Stimulated activated memory B cell treated with anti-CD40 and anti-IgM and Interleukin-4, amounts not matched to agents 10 μg/mL and 1 μg/mL and 100 μg/mL, for 72 hours (primary cell): ENCODE data around the gene CARS1.

ENCODE experiments used
- ATAC-seq: fragments of 150-1000 bp; cut with Tn5 transposase; 2 replicates; pipeline ENCODE4 v1.10.0; 2021
- H3K27ac Mint-ChIP-seq: one replicate; pipeline ENCODE4 v1.8.0; 2022; ENCODE audit warnings: mild to moderate bottlenecking, mixed read lengths
- H3K27me3 Mint-ChIP-seq: one replicate; pipeline ENCODE4 v1.8.0; 2022; ENCODE audit warnings: mixed read lengths
- H3K36me3 Mint-ChIP-seq: one replicate; pipeline ENCODE4 v1.8.0; 2022; ENCODE audit warnings: mixed read lengths
- H3K4me1 Mint-ChIP-seq: one replicate; pipeline ENCODE4 v1.8.0; 2022; ENCODE audit warnings: mixed read lengths
- H3K4me3 Mint-ChIP-seq: one replicate; pipeline ENCODE4 v1.8.0; 2022; ENCODE audit warnings: mild to moderate bottlenecking, moderate library complexity, mixed read lengths
- H3K9me3 Mint-ChIP-seq: one replicate; pipeline ENCODE4 v1.8.0; 2022; ENCODE audit warnings: mixed read lengths

CARS1 gene

GRCh38 chr11:3057069-3057963 lies at the start of gene CARS1:
Gene CARS1 (minus strand): TSS chr11:3057423. CDS start chr11:3057367, 56 bp downstream.
- Mint-ChIP-seq H3K36me3 (no peaks in the 10 kb centered on the region), H3K27me3 (no peaks in the 10 kb centered on the region), H3K9me3 (no peaks in the 10 kb centered on the region), H3K4me3 (peak within 1 kb of the TSS; percentile 95), H3K4me1 (peaks cover 45% of the 10 kb centered on the region), H3K27ac (peak within 1 kb of the TSS; percentile 89)
- peak; percentile 97 for ATAC-seq

DNA sequence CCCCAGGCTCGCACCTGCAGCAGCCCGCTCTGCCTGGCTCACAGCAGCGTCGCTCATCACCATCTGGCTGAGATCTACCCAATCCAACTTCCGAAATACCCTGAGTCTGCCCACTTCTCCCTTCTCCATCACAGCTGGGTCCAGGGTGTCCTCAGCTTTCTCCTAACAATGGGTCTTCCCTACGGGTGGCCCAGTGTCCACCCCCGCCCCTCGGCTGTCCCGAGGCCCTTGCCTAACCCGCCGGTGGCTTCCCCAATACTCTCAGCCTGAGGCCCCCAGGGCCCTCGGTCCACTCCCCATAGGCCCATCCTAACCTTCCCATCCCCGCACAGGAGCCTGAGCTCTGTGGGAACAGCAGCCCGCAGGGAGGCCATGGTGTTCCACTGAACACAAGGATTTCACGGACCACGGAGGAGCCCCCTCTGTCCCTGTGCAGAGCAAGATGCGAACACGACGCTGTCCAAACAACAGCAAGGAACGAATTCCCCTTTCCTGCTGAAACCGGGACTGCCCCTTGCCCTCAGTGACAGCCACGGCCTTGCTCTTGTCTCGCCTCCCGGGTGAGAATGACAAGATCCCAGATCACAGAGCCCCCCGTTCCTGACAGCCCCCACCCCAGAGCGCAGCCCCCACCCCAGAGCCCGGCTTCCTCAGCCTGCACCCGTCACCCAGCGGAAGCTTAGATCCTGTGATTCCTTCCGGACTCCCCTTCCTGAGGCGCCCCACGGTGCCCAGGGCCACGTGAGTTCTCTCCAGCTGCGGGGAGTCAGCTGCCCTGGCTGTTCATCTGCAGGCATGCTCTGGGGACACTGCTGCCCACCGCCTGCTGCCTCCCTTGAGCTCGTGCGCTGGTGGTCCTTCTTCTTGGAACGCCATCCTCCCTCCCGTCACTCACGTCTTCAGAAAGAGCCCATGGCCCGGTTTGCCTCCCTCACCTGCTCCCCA lies 48.8 kb upstream of the CARS1 start:
- H3K36me3 Mint-ChIP-seq: no peaks in the 10 kb centered on the region
- no peaks in the 10 kb centered on the region for H3K9me3 Mint-ChIP-seq
- H3K27ac Mint-ChIP-seq: no peak overlapping the region
- H3K27me3 Mint-ChIP-seq: peaks cover 49% of the 10 kb centered on the region
- peaks cover 6% of the 10 kb centered on the region for H3K4me1 Mint-ChIP-seq
- no peak overlapping the region for H3K4me3 Mint-ChIP-seq
- no peak for ATAC-seq

GRCh38 chr11:3104961-3105790 lies 48.0 kb upstream of the CARS1 start:
- no peak overlapping the region for H3K4me3 Mint-ChIP-seq
- ATAC-seq: no peak
- H3K9me3 Mint-ChIP-seq: no peaks in the 10 kb centered on the region
- H3K36me3 Mint-ChIP-seq: no peaks in the 10 kb centered on the region
- no peak overlapping the region for H3K27ac Mint-ChIP-seq
- H3K4me1 Mint-ChIP-seq: peaks cover 6% of the 10 kb centered on the region
- H3K27me3 Mint-ChIP-seq: peaks cover 48% of the 10 kb centered on the region

DNA sequence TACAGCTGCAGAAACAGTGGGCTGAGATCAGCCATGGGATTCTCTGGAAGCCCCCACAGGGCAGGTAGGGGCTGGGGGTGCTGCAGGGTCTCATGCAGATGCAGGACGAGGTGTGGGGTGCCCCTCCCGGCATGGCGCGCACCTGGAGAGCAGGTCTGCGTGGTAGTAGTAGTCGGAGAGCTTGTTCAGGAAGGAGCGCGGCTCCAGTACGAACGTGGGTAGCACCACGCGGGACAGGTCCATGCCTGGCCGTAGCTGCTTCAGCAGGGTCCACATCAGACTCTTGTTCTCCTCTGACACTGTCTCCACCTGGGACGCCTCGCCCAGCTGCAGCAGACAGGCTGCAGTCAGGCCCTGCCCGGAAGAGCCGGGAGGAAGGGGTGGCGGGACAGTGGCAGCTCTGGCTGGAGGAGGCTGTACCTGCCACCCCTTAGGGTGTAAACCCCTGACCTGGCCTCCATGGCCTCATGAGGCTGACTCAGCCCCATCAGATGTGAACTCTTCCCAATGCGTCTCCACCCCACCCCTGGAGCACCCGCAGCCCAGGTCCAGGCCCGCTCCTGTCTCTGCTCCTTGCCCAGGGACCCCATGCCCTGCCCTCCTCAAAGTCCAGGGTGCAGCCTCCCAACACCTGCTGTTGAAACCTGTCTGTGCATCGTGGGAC lies 47.0 kb upstream of the CARS1 start:
- no peaks in the 10 kb centered on the region for H3K36me3 Mint-ChIP-seq
- ATAC-seq: peak; percentile 2
- no peak overlapping the region for H3K27ac Mint-ChIP-seq
- H3K27me3 Mint-ChIP-seq: peaks cover 38% of the 10 kb centered on the region
- H3K4me3 Mint-ChIP-seq: no peak overlapping the region
- no peaks in the 10 kb centered on the region for H3K9me3 Mint-ChIP-seq
- peaks cover 6% of the 10 kb centered on the region for H3K4me1 Mint-ChIP-seq

DNA sequence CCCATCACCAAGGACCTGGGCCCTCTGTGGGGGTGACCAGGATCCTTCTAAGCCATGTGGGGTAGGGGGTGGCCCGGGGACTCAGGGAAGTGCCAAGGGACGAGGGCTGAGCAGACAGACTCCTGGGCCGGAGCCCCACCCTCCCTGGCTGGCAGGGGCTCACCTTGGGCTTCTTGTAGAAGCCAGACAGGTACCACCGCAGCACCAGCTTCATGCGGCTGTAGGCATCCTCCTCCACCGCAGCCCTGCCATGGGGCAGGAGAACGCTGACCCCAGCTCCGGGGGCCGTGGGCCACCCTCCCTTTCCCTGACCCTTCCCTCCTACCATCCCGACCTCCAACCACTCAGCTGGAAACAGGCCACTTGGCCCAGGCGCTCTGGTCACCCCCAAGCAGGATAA lies 45.9 kb upstream of the CARS1 start:
- H3K4me3 Mint-ChIP-seq: no peak overlapping the region
- no peaks in the 10 kb centered on the region for H3K9me3 Mint-ChIP-seq
- ATAC-seq: no peak
- H3K36me3 Mint-ChIP-seq: no peaks in the 10 kb centered on the region
- H3K27me3 Mint-ChIP-seq: peaks cover 35% of the 10 kb centered on the region
- no peak overlapping the region for H3K27ac Mint-ChIP-seq
- H3K4me1 Mint-ChIP-seq: peaks cover 6% of the 10 kb centered on the region

- peaks cover 6% of the 10 kb centered on the region for H3K4me1 Mint-ChIP-seq
- no peak overlapping the region for H3K4me3 Mint-ChIP-seq
- H3K9me3 Mint-ChIP-seq: no peaks in the 10 kb centered on the region
- H3K36me3 Mint-ChIP-seq: no peaks in the 10 kb centered on the region
- no peak overlapping the region for H3K27ac Mint-ChIP-seq
- no peak for ATAC-seq
- peaks cover 32% of the 10 kb centered on the region for H3K27me3 Mint-ChIP-seq
Measured at GRCh38 chr11:3102641-3102921, 45.4 kb upstream of the CARS1 start.

- Mint-ChIP-seq H3K27me3 (peaks cover 30% of the 10 kb centered on the region), H3K4me1 (peaks cover 6% of the 10 kb centered on the region), H3K9me3 (no peaks in the 10 kb centered on the region), H3K27ac (no peak overlapping the region), H3K4me3 (no peak overlapping the region), H3K36me3 (no peaks in the 10 kb centered on the region)
- no peak for ATAC-seq
Measured at GRCh38 chr11:3101921-3102640, 44.9 kb upstream of the CARS1 start.

DNA sequence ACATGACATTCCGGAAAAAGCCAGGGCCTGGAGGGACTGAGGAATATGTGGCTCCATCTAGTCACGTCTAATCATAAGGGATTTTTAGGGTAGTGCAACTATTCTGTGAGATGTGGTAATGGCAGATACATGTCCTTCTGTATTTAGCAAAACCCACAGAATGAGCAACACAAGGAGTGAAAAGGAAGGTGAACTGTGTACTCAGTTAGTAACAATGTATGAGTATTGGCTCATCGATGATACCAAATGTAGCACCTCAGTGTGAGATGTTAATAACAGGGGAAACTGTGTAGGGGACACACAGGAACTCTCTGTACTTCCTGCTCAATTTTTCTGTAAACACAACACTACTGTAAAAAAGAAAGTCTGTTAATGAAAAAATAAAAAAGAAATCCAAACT lies 42.0 kb upstream of the CARS1 start:
- Mint-ChIP-seq H3K4me3 (no peak overlapping the region), H3K27me3 (peaks cover 32% of the 10 kb centered on the region), H3K27ac (no peak overlapping the region), H3K4me1 (peaks cover 6% of the 10 kb centered on the region), H3K9me3 (no peaks in the 10 kb centered on the region), H3K36me3 (no peaks in the 10 kb centered on the region)
- no peak for ATAC-seq

DNA sequence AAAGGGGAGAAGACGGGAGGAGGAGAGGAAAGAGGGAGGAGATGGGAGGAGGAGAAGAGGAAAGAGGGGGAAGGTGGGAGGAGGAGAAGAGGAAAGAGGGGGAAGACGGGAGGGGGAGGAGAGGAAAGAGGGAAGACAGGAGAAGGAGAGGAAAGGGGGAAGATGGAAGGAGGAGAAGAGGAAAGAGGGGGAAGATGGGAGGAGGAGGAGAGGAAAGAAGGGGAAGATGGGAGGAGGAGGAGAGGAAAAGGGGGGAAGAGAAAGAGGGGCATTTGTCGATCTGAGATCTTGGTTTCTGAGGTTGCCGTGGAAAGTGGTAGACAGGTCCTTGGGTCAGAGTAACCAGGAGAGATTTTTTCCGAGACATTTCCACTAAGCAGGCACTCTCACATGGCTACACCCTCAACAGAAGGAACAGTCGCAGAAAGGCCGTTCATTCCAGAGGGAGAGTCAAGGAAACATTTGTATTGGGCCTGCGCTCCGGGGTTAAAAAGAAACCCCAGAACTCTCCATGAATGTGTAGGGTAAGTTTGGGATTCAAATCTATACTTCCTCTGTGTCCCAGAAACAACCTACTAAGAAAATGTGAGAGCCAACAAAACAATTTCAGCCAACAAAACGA lies 39.8 kb upstream of the CARS1 start:
- Mint-ChIP-seq H3K27ac (no peak overlapping the region), H3K4me3 (no peak overlapping the region), H3K36me3 (no peaks in the 10 kb centered on the region), H3K4me1 (peaks cover 8% of the 10 kb centered on the region), H3K9me3 (no peaks in the 10 kb centered on the region), H3K27me3 (peaks cover 53% of the 10 kb centered on the region)
- ATAC-seq: no peak

DNA sequence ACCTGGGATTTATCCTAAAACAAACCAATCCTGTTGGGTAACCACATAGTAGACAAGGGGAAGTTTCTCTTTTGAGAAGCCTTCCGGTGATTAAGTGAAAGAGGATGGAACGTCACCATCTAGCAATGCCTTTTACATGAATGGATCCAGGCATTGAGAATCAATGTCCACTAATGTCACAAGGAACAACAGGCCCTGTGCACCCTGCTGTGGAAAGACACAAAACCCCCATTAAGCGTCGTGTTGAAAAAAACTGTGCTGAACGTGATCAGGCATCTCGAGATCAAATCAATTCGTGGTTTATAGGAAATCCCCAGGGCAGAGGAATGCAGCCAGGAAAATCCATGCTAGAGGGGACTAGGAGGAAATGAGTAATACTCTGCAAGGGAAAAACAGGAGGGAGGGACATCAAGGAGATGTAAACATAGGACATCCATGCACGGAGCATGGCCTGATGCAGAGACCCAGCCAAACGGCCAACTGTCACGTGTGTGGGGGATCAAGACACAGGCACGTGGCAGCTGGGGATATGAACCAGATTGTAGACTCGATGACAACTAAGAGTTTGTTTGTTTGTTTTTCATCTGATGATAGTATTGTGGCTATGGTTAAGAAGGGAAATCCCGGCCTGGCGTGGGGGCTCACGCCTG lies 38.6 kb upstream of the CARS1 start:
- H3K4me1 Mint-ChIP-seq: peaks cover 12% of the 10 kb centered on the region
- no peaks in the 10 kb centered on the region for H3K9me3 Mint-ChIP-seq
- H3K4me3 Mint-ChIP-seq: no peak overlapping the region
- no peaks in the 10 kb centered on the region for H3K36me3 Mint-ChIP-seq
- no peak overlapping the region for H3K27ac Mint-ChIP-seq
- ATAC-seq: no peak
- peaks cover 65% of the 10 kb centered on the region for H3K27me3 Mint-ChIP-seq

GRCh38 chr11:3094223-3094824 lies 37.1 kb upstream of the CARS1 start:
- peaks cover 13% of the 10 kb centered on the region for H3K4me1 Mint-ChIP-seq
- peaks cover 75% of the 10 kb centered on the region for H3K27me3 Mint-ChIP-seq
- no peaks in the 10 kb centered on the region for H3K36me3 Mint-ChIP-seq
- no peaks in the 10 kb centered on the region for H3K9me3 Mint-ChIP-seq
- no peak for ATAC-seq
- H3K4me3 Mint-ChIP-seq: no peak overlapping the region
- no peak overlapping the region for H3K27ac Mint-ChIP-seq

DNA sequence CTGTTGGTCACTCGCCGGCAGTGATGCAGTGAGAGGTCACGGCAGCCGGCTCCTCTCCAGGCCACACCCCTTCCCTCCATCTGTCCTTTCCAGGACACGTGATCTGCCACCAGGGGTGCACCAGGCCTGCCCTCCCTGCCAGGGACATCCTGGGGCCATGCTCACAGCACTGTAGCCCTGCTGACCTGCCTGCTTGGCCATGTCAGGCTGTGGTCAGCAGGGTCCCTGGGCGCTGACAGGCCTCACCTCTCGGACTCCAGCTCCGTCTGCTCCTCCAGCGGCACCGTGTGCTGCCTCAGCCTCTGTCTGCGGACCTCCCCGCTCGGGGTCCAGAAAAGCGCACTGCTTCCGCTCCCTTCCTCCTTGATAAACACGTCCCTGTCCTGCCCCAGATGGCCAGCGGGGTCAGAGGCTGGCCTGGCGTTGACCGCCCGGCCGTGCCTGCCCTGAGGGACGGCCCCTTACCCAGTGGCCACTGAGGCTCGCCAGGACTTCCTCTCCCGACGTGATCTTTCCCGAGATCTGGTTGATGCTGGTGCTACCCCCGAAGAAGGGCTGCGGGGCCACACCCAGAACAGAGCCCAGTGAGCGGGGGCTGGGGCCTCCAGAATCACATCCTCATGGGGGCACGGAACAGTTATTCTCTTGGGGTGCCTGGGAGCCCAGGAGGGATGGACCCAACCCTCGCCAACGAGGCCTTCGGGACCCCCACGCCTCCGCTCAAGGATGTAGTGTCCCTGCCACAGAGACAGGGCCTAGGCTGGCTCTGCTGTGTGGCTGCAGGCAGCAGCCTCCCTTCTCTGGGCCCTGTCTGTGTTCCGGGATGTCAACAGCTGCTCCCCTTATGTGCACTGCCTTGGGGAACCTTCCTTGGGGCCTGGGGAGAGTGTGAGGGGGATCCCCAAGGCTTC lies 36.3 kb upstream of the CARS1 start:
- H3K36me3 Mint-ChIP-seq: no peaks in the 10 kb centered on the region
- no peak overlapping the region for H3K4me3 Mint-ChIP-seq
- peaks cover 13% of the 10 kb centered on the region for H3K4me1 Mint-ChIP-seq
- peaks cover 76% of the 10 kb centered on the region for H3K27me3 Mint-ChIP-seq
- H3K9me3 Mint-ChIP-seq: no peaks in the 10 kb centered on the region
- H3K27ac Mint-ChIP-seq: no peak overlapping the region
- ATAC-seq: no peak
